ENCODE measurements around the gene C1GALT1.

DNA sequence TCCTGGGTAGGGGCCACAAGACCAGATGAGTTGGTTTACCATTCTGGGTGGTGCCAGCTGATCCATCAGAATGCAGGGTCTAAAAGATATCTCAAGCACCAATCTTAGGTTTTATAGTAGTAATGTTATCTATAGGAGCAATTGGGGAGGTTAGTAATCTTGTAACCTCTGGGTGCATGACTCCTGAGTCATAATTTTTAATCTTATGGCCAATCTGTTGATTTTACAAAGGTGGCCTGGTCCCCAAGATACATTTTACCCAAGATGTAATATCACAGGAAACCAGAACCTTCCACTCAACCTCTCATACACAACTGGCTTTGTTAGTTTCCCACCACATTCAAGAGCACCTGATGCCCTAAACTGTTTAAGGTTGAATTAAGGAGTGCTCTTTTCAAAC, 79.5 kb downstream of the C1GALT1 start:
- TF ChIP-seq POLR2AphosphoS5 (IDR thresholded peaks at IDR 0.05; ENCODE audit: low read depth) (no peak), GABPA (IDR thresholded peaks at IDR 0.05; ENCODE audit: low read depth) (no peak)
- TF ChIP-seq, protein P1, sequence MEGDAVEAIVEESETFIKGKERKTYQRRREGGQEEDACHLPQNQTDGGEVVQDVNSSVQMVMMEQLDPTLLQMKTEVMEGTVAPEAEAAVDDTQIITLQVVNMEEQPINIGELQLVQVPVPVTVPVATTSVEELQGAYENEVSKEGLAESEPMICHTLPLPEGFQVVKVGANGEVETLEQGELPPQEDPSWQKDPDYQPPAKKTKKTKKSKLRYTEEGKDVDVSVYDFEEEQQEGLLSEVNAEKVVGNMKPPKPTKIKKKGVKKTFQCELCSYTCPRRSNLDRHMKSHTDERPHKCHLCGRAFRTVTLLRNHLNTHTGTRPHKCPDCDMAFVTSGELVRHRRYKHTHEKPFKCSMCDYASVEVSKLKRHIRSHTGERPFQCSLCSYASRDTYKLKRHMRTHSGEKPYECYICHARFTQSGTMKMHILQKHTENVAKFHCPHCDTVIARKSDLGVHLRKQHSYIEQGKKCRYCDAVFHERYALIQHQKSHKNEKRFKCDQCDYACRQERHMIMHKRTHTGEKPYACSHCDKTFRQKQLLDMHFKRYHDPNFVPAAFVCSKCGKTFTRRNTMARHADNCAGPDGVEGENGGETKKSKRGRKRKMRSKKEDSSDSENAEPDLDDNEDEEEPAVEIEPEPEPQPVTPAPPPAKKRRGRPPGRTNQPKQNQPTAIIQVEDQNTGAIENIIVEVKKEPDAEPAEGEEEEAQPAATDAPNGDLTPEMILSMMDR (IDR thresholded peaks at IDR 0.05; ENCODE audit: insufficient read depth, low read length), result no peak
